ENCODE results near the gene LRP6.

- TF ChIP-seq CTCF (conservative IDR thresholded peaks at IDR 0.05 in 1 of 2, IDR thresholded peaks at IDR 0.05 in 1 of 2; ENCODE audit: low read depth in 1 of 2, low read length in 2 of 2), result no peak
- no peak for TF ChIP-seq EZH2 (IDR thresholded peaks at IDR 0.05; ENCODE audit: low read length, missing control alignments)
Measured at GRCh38 chr12:12249216-12250050, 17.4 kb downstream of the LRP6 start.
